ENCODE results near the gene SPINT1. TPM values are rescaled to one million over a fixed set of nuclear protein-coding genes. Genes with fewer than 3 reads are reported as not detected.

SPINT1 gene
- total RNA-seq, 2 experiments from 2014 or later: 8.5 to 8.9 TPM

- Mint-ChIP-seq H3K36me3 (ENCODE audit: low read depth) (peaks cover 2% of the 10 kb centered on the region), H3K4me3 (no peak overlapping the region), H3K9me3 (ENCODE audit: low read depth) (no peaks in the 10 kb centered on the region), H3K27ac (no peak overlapping the region), H3K27me3 (peaks cover 6% of the 10 kb centered on the region), H3K4me1 (peaks cover 26% of the 10 kb centered on the region)
- ChIA-PET CTCF (interaction anchor here (1.1 to 4.4 kb wide), 2 partner anchors 11 to 12 kb away, joined by 3 to 37 read pairs; no protein-coding TSS in a partner anchor), POLR2A (interaction anchor here (0.5 kb wide), 1 partner anchor 498 kb away, joined by 3 read pairs; no protein-coding TSS in a partner anchor)
- no peak for ATAC-seq
- DNase-seq: no peak
- intact Hi-C loops (cut with DNase I, micrococcal nuclease): no loop called here
Observed at GRCh38 chr15:40847223-40847961, 3.5 kb downstream of the SPINT1 start.

- Mint-ChIP-seq H3K9me3 (ENCODE audit: low read depth) (no peaks in the 10 kb centered on the region), H3K4me1 (peaks cover 15% of the 10 kb centered on the region), H3K27ac (no peak overlapping the region), H3K27me3 (peaks cover under 1% of the 10 kb centered on the region), H3K36me3 (ENCODE audit: low read depth) (peaks cover 2% of the 10 kb centered on the region), H3K4me3 (no peak overlapping the region)
- intact Hi-C loops (cut with DNase I, micrococcal nuclease): no loop called here
- CTCF ChIA-PET: interaction anchor here (1.7 kb wide), 1 partner anchor 44 kb away, joined by 6 read pairs; the partner anchor contains the start of gene VPS18
- DNase-seq (no peak), ATAC-seq (no peak)
- POLR2A ChIA-PET: no interaction called here
Observed at GRCh38 chr15:40850576-40851112, 6.8 kb downstream of the SPINT1 start.

GRCh38 chr15:40852529-40852928 is 8.7 kb downstream of the SPINT1 start:
- DNase-seq (no peak), ATAC-seq (no peak)
- H3K4me1 Mint-ChIP-seq: peaks cover 3% of the 10 kb centered on the region
- CTCF ChIA-PET: interaction anchor here (1.0 to 8.2 kb wide), 2 partner anchors 38 to 42 kb away, joined by 3 to 150 read pairs; partner anchors contain the start of gene VPS18
- H3K27ac Mint-ChIP-seq: no peak overlapping the region
- H3K27me3 Mint-ChIP-seq: no peaks in the 10 kb centered on the region
- intact Hi-C loops (cut with DNase I, micrococcal nuclease): no loop called here
- no peak overlapping the region for H3K4me3 Mint-ChIP-seq
- H3K9me3 Mint-ChIP-seq (ENCODE audit: low read depth): no peaks in the 10 kb centered on the region
- POLR2A ChIA-PET: no interaction called here
- H3K36me3 Mint-ChIP-seq (ENCODE audit: low read depth): peaks cover 2% of the 10 kb centered on the region

- H3K4me1 Mint-ChIP-seq: no peaks in the 10 kb centered on the region
- H3K4me3 Mint-ChIP-seq: no peak overlapping the region
- intact Hi-C loops (cut with DNase I, micrococcal nuclease): no loop called here
- H3K36me3 Mint-ChIP-seq (ENCODE audit: low read depth): peaks cover 2% of the 10 kb centered on the region
- POLR2A ChIA-PET: no interaction called here
- H3K9me3 Mint-ChIP-seq (ENCODE audit: low read depth): no peaks in the 10 kb centered on the region
- no peak for DNase-seq
- no peak overlapping the region for H3K27ac Mint-ChIP-seq
- H3K27me3 Mint-ChIP-seq: no peaks in the 10 kb centered on the region
- CTCF ChIA-PET: interaction anchor here (8.2 kb wide), 1 partner anchor 37 kb away, joined by 150 read pairs; no protein-coding TSS in a partner anchor
- ATAC-seq: no peak
Observed at GRCh38 chr15:40853241-40853890, 9.5 kb downstream of the SPINT1 start.

GRCh38 chr15:40854161-40854560 is 10.3 kb downstream of the SPINT1 start:
- Mint-ChIP-seq H3K27ac (no peak overlapping the region), H3K36me3 (ENCODE audit: low read depth) (peaks cover 2% of the 10 kb centered on the region), H3K4me1 (peaks cover under 1% of the 10 kb centered on the region), H3K9me3 (ENCODE audit: low read depth) (no peaks in the 10 kb centered on the region), H3K27me3 (no peaks in the 10 kb centered on the region), H3K4me3 (no peak overlapping the region)
- intact Hi-C loops (cut with DNase I, micrococcal nuclease): no loop called here
- POLR2A ChIA-PET: no interaction called here
- no peak for DNase-seq
- ATAC-seq: no peak
- CTCF ChIA-PET: interaction anchor here (1.2 to 9.2 kb wide), 3 partner anchors 26 to 43 kb away, joined by 5 to 268 read pairs (median 150); partner anchors contain the start of genes PPP1R14D and VPS18

- no peaks in the 10 kb centered on the region for H3K27me3 Mint-ChIP-seq
- H3K4me1 Mint-ChIP-seq: peaks cover 3% of the 10 kb centered on the region
- H3K36me3 Mint-ChIP-seq (ENCODE audit: low read depth): peaks cover 2% of the 10 kb centered on the region
- intact Hi-C loops (cut with DNase I, micrococcal nuclease): no loop called here
- POLR2A ChIA-PET: no interaction called here
- no peak overlapping the region for H3K4me3 Mint-ChIP-seq
- ATAC-seq (no peak), DNase-seq (no peak)
- no peak overlapping the region for H3K27ac Mint-ChIP-seq
- no peaks in the 10 kb centered on the region for H3K9me3 Mint-ChIP-seq (ENCODE audit: low read depth)
- CTCF ChIA-PET: interaction anchor here (5.7 to 9.2 kb wide), 3 partner anchors 35 to 49 kb away, joined by 65 to 268 read pairs (median 150); partner anchors contain the start of gene VPS18
Observed at GRCh38 chr15:40855706-40856234, 11.9 kb downstream of the SPINT1 start.

GRCh38 chr15:40856746-40857145 is 12.9 kb downstream of the SPINT1 start:
- no peak for ATAC-seq

GRCh38 chr15:40857601-40858341 is 13.9 kb downstream of the SPINT1 start:
- intact Hi-C loops (cut with DNase I, micrococcal nuclease): loop anchor here in 1 of 2 experiments (1.0 to 2.0 kb wide), 2 partner anchors 37 to 165 kb away; partner anchors contain the start of gene VPS18
- Mint-ChIP-seq H3K4me1 (peaks cover 3% of the 10 kb centered on the region), H3K27ac (no peak overlapping the region), H3K27me3 (no peaks in the 10 kb centered on the region), H3K9me3 (ENCODE audit: low read depth) (no peaks in the 10 kb centered on the region), H3K4me3 (no peak overlapping the region), H3K36me3 (ENCODE audit: low read depth) (peaks cover 2% of the 10 kb centered on the region)
- DNase-seq (peak; percentile 89), ATAC-seq (peak; percentile 94)
- ChIA-PET POLR2A (interaction anchor here (0.8 to 2.4 kb wide), 3 partner anchors 20 to 40 kb away, joined by 4 to 19 read pairs (median 4); partner anchors contain the start of gene VPS18), CTCF (interaction anchor here (0.5 to 9.2 kb wide), 38 partner anchors 10 to 1519 kb away, joined by 3 to 268 read pairs (median 4); partner anchors contain the start of genes CCDC32, CHP1, DNAJC17 and EXD1)

More at GRCh38 chr15:40856746-40857145, 12.9 kb downstream of the SPINT1 start:
- no peak for DNase-seq
- no peak overlapping the region for H3K4me3 Mint-ChIP-seq
- CTCF ChIA-PET: interaction anchor here (0.5 to 9.2 kb wide), 12 partner anchors 13 to 692 kb away, joined by 3 to 268 read pairs (median 6); partner anchors contain the start of genes DNAJC17, SPINT1, VPS18 and ZFYVE19
- H3K9me3 Mint-ChIP-seq (ENCODE audit: low read depth): no peaks in the 10 kb centered on the region
- H3K36me3 Mint-ChIP-seq (ENCODE audit: low read depth): peaks cover 2% of the 10 kb centered on the region
- no peak overlapping the region for H3K27ac Mint-ChIP-seq
- intact Hi-C loops (cut with DNase I, micrococcal nuclease): loop anchor here in 1 of 2 experiments (1.0 kb wide), 1 partner anchor 38 kb away; the partner anchor contains the start of gene VPS18
- no peaks in the 10 kb centered on the region for H3K27me3 Mint-ChIP-seq
- H3K4me1 Mint-ChIP-seq: peaks cover 3% of the 10 kb centered on the region
- POLR2A ChIA-PET: no interaction called here

- intact Hi-C loops (cut with DNase I, micrococcal nuclease): loop anchor here (1.0 to 2.0 kb wide), 3 partner anchors 36 to 327 kb away; partner anchors contain the start of gene VPS18 (in 1 of the 2)
- CTCF ChIA-PET: interaction anchor here (0.6 to 9.2 kb wide), 30 partner anchors 9 to 618 kb away, joined by 3 to 268 read pairs (median 4); partner anchors contain the start of genes CHAC1, CHP1, EXD1 and SPINT1
Observed at GRCh38 chr15:40858706-40859105, 14.9 kb downstream of the SPINT1 start.

GRCh38 chr15:40859206-40859851 is 15.5 kb downstream of the SPINT1 start:
- no peak overlapping the region for H3K4me3 Mint-ChIP-seq
- DNase-seq: peak; percentile 94
- no peak overlapping the region for H3K27ac Mint-ChIP-seq
- intact Hi-C loops (cut with DNase I, micrococcal nuclease): loop anchor here (1.0 to 2.0 kb wide), 3 partner anchors 35 to 326 kb away; partner anchors contain the start of gene VPS18 (in 1 of the 2)
- POLR2A ChIA-PET: interaction anchor here (0.8 to 2.4 kb wide), 3 partner anchors 14 to 35 kb away, joined by 4 to 19 read pairs (median 5); partner anchors contain the start of genes RHOV and VPS18
- peak; percentile 90 for ATAC-seq
- CTCF ChIA-PET: interaction anchor here (0.6 to 9.2 kb wide), 35 partner anchors 8 to 619 kb away, joined by 3 to 268 read pairs (median 3); partner anchors contain the start of genes CHAC1, CHP1, EXD1 and SPINT1
- no peaks in the 10 kb centered on the region for H3K27me3 Mint-ChIP-seq
- H3K4me1 Mint-ChIP-seq: peaks cover 3% of the 10 kb centered on the region
- peaks cover 2% of the 10 kb centered on the region for H3K36me3 Mint-ChIP-seq (ENCODE audit: low read depth)
- H3K9me3 Mint-ChIP-seq (ENCODE audit: low read depth): no peaks in the 10 kb centered on the region

More at GRCh38 chr15:40858706-40859105, 14.9 kb downstream of the SPINT1 start:
- ATAC-seq (no peak), DNase-seq (no peak)
- POLR2A ChIA-PET: interaction anchor here (1.0 to 2.4 kb wide), 2 partner anchors 34 to 36 kb away, joined by 4 to 19 read pairs; partner anchors contain the start of gene VPS18
- Mint-ChIP-seq H3K36me3 (ENCODE audit: low read depth) (peaks cover 2% of the 10 kb centered on the region), H3K4me3 (no peak overlapping the region), H3K9me3 (ENCODE audit: low read depth) (no peaks in the 10 kb centered on the region), H3K27me3 (no peaks in the 10 kb centered on the region), H3K4me1 (peaks cover 3% of the 10 kb centered on the region), H3K27ac (no peak overlapping the region)

Data from activated CD4-positive, alpha-beta T cell treated with anti-CD3 and anti-CD28 coated beads for 36 hours (primary cell).